NCI-H2227 (cell line): ENCODE results near the gene RNF225.
"Not testable (repeated sequence)": the region's sequence is repeated elsewhere in the genome, so short reads cannot be mapped to it uniquely, and the experiment has no call there.

Source experiments
- DNase-seq: peaks from one replicate; lab custom pipeline; 2025; ENCODE audit not compliant: unreplicated experiment; lab: John Stamatoyannopoulos, UW

Gene RNF225

DNA sequence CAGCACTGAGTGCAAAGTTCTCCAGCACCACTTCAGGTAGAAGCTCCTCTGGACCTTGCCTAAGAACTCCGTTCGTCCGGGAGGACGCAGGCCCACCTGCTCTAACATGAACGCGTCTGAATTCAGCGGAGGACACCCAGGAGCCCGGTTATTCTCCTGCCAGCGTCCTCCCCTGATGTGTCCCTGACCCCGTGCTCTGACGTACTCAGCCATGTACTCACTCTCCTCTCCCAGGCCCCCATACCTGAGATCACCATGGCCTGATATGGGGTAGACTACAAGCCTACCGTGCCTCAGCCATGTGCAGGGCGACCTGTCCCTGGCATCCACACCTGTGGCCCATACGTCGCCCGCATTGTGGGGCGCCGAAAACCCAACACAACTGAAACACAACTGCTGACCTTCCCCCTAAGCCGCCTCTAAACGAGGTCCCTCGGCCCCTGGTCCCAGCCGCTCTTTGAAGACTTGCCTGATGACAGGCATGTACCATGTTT, 12.2 kb downstream of the RNF225 start:
- DNase-seq: peak; percentile 72

DNA sequence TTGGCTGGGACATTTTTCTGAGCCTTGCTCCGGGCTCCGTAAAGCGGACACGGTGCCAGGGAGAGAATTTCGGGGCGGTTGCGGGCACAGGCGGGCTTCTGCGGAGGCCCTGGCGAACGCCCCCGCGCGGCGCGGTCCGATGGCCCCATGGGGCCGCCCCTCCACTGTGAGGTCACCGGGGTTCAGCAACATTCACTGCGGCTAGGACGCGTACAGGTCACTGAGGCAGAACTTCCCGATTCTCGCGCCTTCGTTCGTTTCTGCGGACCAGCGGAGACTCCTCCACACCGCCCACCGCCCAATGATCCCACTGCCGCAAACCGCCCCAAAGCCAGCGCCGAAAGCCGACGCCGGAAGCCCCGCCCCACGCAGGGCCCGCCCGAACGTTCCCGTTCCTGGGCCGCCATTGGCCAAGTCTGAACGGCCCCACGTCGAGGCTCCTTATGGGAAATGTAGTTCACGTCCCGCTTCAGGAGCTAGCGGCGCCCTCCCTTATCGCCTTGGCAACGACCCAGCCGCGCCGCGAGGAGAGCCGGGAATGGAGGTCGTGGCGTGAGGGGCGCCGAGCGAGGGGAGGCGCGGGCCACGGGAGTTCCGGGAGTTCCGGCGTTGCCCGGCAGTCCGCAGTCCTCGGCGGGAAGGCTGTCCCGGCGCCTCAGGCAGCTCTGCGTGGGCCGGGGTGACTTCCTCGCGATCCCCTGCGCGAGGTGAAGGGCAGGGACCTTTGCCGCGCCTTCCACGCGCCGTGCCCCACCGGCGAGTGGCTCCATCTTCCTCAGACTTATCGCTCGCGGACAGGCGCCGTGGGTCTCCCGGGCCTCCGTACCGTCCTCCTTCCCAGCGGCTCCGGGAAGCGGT, 12.9 kb downstream of the RNF225 start, which contains the start of gene ZNF584:
Gene ZNF584, plus strand, starts transcription at position 498 of the 858 bp plus-strand sequence. CDS start 499 bp downstream, outside the sequence.
- peak; percentile 100 for DNase-seq

DNA sequence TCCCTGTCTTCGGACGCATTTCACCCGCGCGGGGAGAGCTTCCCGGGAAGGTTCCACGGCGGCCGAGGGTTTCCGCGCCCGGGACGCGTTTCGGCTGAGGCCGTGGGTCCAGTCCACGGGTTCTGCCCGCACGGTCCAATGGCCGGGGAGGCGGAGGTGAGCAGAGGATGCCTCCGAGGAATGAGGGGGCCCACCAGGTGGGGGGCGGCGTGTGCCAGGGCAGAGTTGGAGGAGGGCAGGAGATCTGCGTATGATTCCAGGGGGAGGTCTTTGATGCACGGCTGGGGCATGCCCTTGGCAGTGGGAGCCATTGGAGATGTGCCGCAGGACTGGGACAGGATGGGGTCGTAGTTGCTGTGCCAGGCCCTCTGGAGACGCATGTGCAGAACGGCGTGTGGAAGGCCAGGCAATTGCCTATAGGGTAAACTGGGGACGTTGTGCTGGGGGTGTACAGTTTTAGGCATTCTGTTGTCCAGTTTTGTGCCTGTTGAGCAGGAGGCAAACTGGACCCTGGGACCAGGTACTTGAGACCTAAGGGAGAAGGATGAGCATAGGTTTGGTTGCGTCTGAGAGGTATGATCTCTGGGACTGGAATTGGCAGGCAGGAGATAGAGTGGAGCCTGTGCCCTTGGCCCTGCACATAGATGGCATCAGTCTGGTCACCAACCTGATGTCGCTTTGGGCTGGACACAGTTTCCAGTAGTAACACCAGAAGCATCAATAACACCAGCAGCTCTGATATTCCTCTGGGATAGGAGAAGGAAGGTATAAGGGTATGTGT, 13.7 kb downstream of the RNF225 start:
- DNase-seq: peak; percentile 78

DNA sequence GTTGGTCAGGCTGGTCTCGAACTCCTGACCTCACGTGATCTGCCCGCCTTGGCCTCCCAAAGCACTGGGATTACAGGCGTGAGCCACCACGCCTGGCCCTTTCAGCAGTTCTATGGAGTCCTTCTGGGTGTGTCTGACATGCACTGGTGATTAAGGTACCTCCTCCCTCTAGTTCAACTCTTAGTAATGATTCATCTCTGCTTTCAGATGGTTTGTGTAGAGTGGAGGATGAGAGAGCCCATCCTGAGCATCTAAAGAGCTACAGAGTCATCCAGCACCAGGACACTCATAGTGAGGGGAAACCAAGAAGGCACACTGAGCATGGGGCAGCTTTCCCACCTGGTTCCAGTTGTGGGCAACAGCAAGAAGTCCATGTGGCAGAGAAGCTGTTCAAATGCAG, 21.1 kb downstream of the RNF225 start:
- no peak for DNase-seq

DNA sequence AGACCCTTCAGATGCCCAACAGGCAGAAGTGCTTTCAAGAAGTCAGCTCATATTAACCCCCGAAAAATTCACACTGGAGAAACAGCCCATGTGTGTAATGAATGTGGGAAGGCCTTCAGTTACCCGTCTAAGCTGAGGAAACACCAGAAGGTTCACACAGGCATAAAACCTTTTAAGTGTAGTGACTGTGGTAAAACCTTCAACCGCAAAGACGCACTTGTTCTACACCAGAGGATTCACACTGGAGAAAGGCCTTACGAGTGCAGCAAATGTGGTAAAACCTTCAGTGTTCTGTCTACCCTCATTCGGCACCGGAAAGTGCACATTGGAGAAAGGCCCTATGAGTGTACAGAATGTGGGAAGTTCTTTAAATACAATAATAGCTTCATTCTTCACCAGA, 21.6 kb downstream of the RNF225 start:
- no peak for DNase-seq

GRCh38 chr19:58428617-58429016, 33.2 kb downstream of the RNF225 start:
- no peak for DNase-seq

DNA sequence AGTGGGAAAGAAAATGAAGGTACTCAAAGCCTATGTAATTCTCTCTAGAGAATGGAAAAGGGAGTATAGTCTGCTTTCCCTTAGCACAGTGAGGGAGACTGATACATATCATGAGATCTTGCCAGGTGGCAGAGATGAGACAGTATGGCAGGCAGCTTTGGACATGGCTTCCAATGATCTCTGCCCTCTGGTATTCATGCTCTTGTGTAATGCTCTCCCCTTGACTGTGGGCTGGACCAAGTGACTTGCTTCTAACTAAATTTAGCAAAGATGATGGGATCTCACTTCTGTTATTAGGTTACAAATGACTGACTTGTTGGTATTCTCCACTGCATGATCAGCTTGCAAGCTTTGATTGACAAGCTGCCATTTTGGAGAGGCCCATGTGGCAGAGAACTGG, 34.3 kb downstream of the RNF225 start:
- DNase-seq: no peak

GRCh38 chr19:58434217-58434616, 38.8 kb downstream of the RNF225 start:
- DNase-seq: no peak

DNA sequence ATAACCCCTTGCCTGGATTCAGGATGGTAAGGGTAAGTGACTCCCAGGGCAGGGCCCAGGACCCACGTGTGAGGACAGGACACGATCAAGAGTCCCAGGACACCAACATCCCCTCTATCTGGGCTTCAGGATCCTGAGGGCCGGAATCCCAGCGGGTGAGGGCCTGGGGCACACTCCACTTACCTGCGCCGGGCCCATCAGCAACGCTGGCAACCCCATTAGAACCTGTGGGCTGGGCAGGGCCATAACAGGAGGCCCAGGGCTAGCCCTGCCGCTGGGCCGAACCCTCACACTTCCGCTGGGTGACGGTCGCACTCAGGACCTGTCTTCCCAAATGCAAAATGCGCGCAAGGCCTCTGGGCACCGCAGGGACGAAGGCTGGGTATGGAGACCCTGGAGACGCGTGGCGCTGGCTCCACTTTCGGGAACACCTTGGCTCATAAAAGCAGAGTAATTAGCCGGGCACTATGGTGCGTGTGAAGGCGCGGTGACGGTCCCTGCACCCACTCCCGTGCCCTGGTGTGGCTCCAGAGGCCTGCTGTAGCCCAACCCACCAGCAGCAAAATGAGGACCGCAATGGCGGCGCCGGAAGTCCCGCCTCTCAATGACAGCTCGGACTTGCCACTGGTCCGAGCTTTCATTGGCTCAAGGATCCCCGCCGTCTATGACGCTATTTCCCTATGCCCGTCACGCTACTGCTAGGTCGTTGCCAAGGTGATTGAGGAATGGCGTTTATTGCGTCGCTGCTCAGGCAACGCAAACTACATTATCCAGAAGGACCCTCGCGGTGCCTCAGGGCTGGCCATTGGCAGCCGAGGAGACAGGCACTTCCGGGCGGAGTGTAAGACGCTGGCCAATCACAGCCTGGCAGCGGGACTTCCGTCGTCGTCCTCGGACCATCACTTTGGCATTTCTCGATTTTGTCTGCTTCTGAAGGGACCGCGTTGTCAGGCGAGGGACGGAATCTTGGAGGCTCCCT, 44.4 kb downstream of the RNF225 start, which contains the start of gene ZNF132:
Gene ZNF132, minus strand, starts transcription at position 578 of the 979 bp plus-strand sequence. Its CDS starts 332 bp downstream, at position 246.
- peak; percentile 94 for DNase-seq

DNA sequence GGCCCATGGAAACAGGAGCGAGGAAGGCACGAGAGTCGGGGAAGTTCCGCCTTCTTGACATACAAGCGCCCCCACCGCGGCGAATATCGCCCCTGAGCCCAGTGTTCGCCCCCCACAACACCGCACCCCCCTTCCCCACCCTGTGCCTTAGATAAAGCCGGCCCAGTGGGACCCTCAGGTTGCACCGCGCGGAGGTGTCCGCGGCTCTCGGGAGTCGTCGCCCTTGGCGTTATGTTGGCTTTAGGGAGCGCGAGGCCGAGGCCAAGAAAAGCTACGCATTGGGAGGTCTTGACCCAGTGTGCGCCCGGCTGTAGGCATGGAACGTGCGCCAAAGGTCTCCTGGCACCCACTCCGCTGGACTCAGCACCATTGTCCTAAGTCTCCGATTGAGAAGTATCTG, 45.1 kb downstream of the RNF225 start:
- DNase-seq: no peak

GRCh38 chr19:58442986-58443385, 47.5 kb downstream of the RNF225 start:
- DNase-seq: not testable (repeated sequence)
